Astrocyte (in vitro differentiated cells and primary cell): ENCODE measurements around the gene CNTN5. TPM values are rescaled to one million over a fixed set of nuclear protein-coding genes. Genes with fewer than 3 reads are reported as not detected.

Source experiments
- DNase-seq: peaks from one replicate; pipeline ENCODE4 v3.0.0-alpha.2; 2010; ENCODE audit warnings: low read depth
- FAIRE-seq: peaks from 2 replicates; lab custom pipeline; 2011; peaks lifted over from hg19 to GRCh38; lab: Jason Lieb, UNC
- H2AFZ ChIP-seq: 2 replicates; pipeline ENCODE4 v1.6.0; 2012; ENCODE audit warnings: low read depth, low read length, inconsistent platforms
- H3K27ac ChIP-seq: 2 replicates; pipeline ENCODE4 v1.5.1; 2011; ENCODE audit warnings: low read depth, low read length, inconsistent platforms
- H3K27me3 ChIP-seq: 2 replicates; pipeline ENCODE4 v1.6.0; 2011; ENCODE audit warnings: low read length, inconsistent platforms; ENCODE audit not compliant: insufficient read depth
- H3K36me3 ChIP-seq: 2 replicates; pipeline ENCODE4 v1.5.1; 2011; ENCODE audit warnings: low read length, inconsistent platforms; ENCODE audit not compliant: insufficient read depth
- H3K4me1 ChIP-seq: 2 replicates; pipeline ENCODE4 v1.5.1; 2011; ENCODE audit warnings: low read length, inconsistent platforms; ENCODE audit not compliant: insufficient read depth
- H3K4me2 ChIP-seq: 2 replicates; pipeline ENCODE4 v1.6.0; 2012; ENCODE audit warnings: low read length, inconsistent platforms
- H3K4me3 ChIP-seq: 2 replicates; pipeline ENCODE4 v1.5.1; 2011; ENCODE audit warnings: low read depth, mild to moderate bottlenecking, low read length, inconsistent platforms; ENCODE audit not compliant: insufficient read depth
- H3K79me2 ChIP-seq: 2 replicates; pipeline ENCODE4 v1.6.0; 2012; ENCODE audit warnings: mild to moderate bottlenecking, low read length, inconsistent platforms; ENCODE audit not compliant: insufficient read depth
- H3K9ac ChIP-seq: 2 replicates; pipeline ENCODE4 v1.6.0; 2012; ENCODE audit warnings: mild to moderate bottlenecking, low read length, inconsistent platforms
- H3K9me3 ChIP-seq: 2 replicates; pipeline ENCODE4 v1.5.1; 2012; ENCODE audit warnings: low read depth, mild to moderate bottlenecking, low read length, inconsistent platforms; ENCODE audit not compliant: insufficient read depth
- H4K20me1 ChIP-seq: 2 replicates; pipeline ENCODE4 v1.6.0; 2012; ENCODE audit warnings: low read length, inconsistent platforms; ENCODE audit not compliant: insufficient read depth
- H3K27ac Mint-ChIP-seq: one replicate; pipeline ENCODE4 v1.8.0; 2021; ENCODE audit warnings: mild to moderate bottlenecking, mixed read lengths; ENCODE audit not compliant: unreplicated experiment
- H3K27me3 Mint-ChIP-seq: one replicate; pipeline ENCODE4 v1.8.0; 2021; ENCODE audit warnings: low read depth, mixed read lengths; ENCODE audit not compliant: unreplicated experiment
- H3K36me3 Mint-ChIP-seq: one replicate; pipeline ENCODE4 v1.8.0; 2021; ENCODE audit warnings: low read depth, mixed read lengths; ENCODE audit not compliant: unreplicated experiment
- H3K4me1 Mint-ChIP-seq: one replicate; pipeline ENCODE4 v1.8.0; 2021; ENCODE audit warnings: low read depth, mixed read lengths; ENCODE audit not compliant: unreplicated experiment
- H3K4me3 Mint-ChIP-seq: one replicate; pipeline ENCODE4 v1.8.0; 2021; ENCODE audit warnings: mild to moderate bottlenecking, moderate library complexity, mixed read lengths; ENCODE audit not compliant: unreplicated experiment
- H3K9me3 Mint-ChIP-seq: one replicate; pipeline ENCODE4 v1.8.0; 2021; ENCODE audit warnings: mild to moderate bottlenecking, mixed read lengths; ENCODE audit not compliant: unreplicated experiment
- CTCF ChIP-seq: IDR thresholded peaks from 2 replicates; pipeline ENCODE4 v1.5.1; 2011; ENCODE audit warnings: low read depth, mild to moderate bottlenecking, inconsistent platforms, low read length, moderate library complexity; ENCODE audit not compliant: insufficient read depth
- EZH2 ChIP-seq: IDR thresholded peaks from 2 replicates; pipeline ENCODE4 v1.6.1; 2012; ENCODE audit warnings: mild to moderate bottlenecking, low read length, inconsistent platforms; ENCODE audit not compliant: insufficient read depth
- total RNA-seq: library from RNA; stranded (reverse); gene quantifications from 2 replicates; pipeline ENCODE4 v1.2.1, GENCODE V29; 2021

The CNTN5 gene
- total RNA-seq, 1 donor from 2014 or later = 1.1 TPM

- FAIRE-seq (no peak), DNase-seq (no peak)
- Mint-ChIP-seq H3K27ac (no peak overlapping the region), H3K36me3 (no peaks in the 10 kb centered on the region), H3K4me3 (no peak overlapping the region), H3K4me1 (no peaks in the 10 kb centered on the region), H3K27me3 (no peaks in the 10 kb centered on the region), H3K9me3 (no peaks in the 10 kb centered on the region)
- H3K27ac ChIP-seq = no peak overlapping the region
- H3K4me2 ChIP-seq = no peak overlapping the region
- H4K20me1 ChIP-seq = no peaks in the 10 kb centered on the region
- H2AFZ ChIP-seq = no peak overlapping the region
- no peak overlapping the region for H3K4me3 ChIP-seq
- TF ChIP-seq EZH2 (no peak), CTCF (no peak)
- no peaks in the 10 kb centered on the region for H3K4me1 ChIP-seq
- H3K36me3 ChIP-seq = no peaks in the 10 kb centered on the region
- H3K9me3 ChIP-seq = no peaks in the 10 kb centered on the region
- no peaks in the 10 kb centered on the region for H3K27me3 ChIP-seq
- H3K9ac ChIP-seq = no peak overlapping the region
- H3K79me2 ChIP-seq = no peaks in the 10 kb centered on the region
Observed at GRCh38 chr11:100315946-100316345, 1295.2 kb downstream of the CNTN5 start.

GRCh38 chr11:100316952-100317351 lies 1296.2 kb downstream of the CNTN5 start:
- no peak for FAIRE-seq

More at GRCh38 chr11:100316952-100317351, 1296.2 kb downstream of the CNTN5 start:
- Histone ChIP-seq H3K4me3 (no peak overlapping the region), H3K79me2 (no peaks in the 10 kb centered on the region), H2AFZ (no peak overlapping the region), H4K20me1 (no peaks in the 10 kb centered on the region), H3K36me3 (no peaks in the 10 kb centered on the region), H3K4me2 (no peak overlapping the region), H3K4me1 (no peaks in the 10 kb centered on the region), H3K9me3 (no peaks in the 10 kb centered on the region), H3K27ac (no peak overlapping the region), H3K27me3 (no peaks in the 10 kb centered on the region), H3K9ac (no peak overlapping the region)
- Mint-ChIP-seq H3K27ac (no peak overlapping the region), H3K4me3 (no peak overlapping the region), H3K9me3 (no peaks in the 10 kb centered on the region), H3K4me1 (no peaks in the 10 kb centered on the region), H3K27me3 (no peaks in the 10 kb centered on the region), H3K36me3 (no peaks in the 10 kb centered on the region)
- no peak for DNase-seq
- TF ChIP-seq EZH2 (no peak), CTCF (no peak)
